Loucy (cell line): ENCODE results near the gene MYO10.

Experiments used
- CTCF ChIP-seq: fragments of 200-600 bp; sonication (generic); conservative IDR thresholded peaks from 2 replicates; pipeline ENCODE4 v1.5.1; 2014; ENCODE audit warnings: mild to moderate bottlenecking, antibody characterized with exemption, low read length
- EZH2phosphoT487 ChIP-seq: fragments of 200-600 bp; IDR thresholded peaks from 2 replicates; pipeline ENCODE4 v1.6.1; 2018; ENCODE audit warnings: antibody characterized with exemption, mild to moderate bottlenecking, moderate library complexity, borderline replicate concordance

- TF ChIP-seq EZH2phosphoT487 = no peak
- TF ChIP-seq CTCF = no peak
These were observed 76.7 kb downstream of the MYO10 start for GRCh38 chr5:16859346-16859745.
